Measurements from ENCODE around the gene EIF3C. TPM values are rescaled to one million over a fixed set of nuclear protein-coding genes. Genes with fewer than 3 reads are reported as not detected.
"Not testable (repeated sequence)": the region's sequence is repeated elsewhere in the genome, so short reads cannot be mapped to it uniquely, and the experiment has no call there.

Gene EIF3C, protein sequence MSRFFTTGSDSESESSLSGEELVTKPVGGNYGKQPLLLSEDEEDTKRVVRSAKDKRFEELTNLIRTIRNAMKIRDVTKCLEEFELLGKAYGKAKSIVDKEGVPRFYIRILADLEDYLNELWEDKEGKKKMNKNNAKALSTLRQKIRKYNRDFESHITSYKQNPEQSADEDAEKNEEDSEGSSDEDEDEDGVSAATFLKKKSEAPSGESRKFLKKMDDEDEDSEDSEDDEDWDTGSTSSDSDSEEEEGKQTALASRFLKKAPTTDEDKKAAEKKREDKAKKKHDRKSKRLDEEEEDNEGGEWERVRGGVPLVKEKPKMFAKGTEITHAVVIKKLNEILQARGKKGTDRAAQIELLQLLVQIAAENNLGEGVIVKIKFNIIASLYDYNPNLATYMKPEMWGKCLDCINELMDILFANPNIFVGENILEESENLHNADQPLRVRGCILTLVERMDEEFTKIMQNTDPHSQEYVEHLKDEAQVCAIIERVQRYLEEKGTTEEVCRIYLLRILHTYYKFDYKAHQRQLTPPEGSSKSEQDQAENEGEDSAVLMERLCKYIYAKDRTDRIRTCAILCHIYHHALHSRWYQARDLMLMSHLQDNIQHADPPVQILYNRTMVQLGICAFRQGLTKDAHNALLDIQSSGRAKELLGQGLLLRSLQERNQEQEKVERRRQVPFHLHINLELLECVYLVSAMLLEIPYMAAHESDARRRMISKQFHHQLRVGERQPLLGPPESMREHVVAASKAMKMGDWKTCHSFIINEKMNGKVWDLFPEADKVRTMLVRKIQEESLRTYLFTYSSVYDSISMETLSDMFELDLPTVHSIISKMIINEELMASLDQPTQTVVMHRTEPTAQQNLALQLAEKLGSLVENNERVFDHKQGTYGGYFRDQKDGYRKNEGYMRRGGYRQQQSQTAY
- total RNA-seq: 901 and 985 TPM in 2 replicates
- long read RNA-seq, transcript EIF3C-202 (21 exons, 3,137 nt): minor isoform, 11 of 2,053 reads
- long read RNA-seq, transcript EIF3C-211 (20 exons, 2,986 nt): minor isoform, 55 of 2,053 reads
- long read RNA-seq, transcript EIF3C-207 (13 exons, 3,957 nt): minor isoform, 35 of 2,053 reads
- long read RNA-seq, transcript EIF3C-201 (21 exons, 3,145 nt): major isoform, 1,689 of 2,053 reads
- long read RNA-seq, partial matches to known transcripts: 168 of 2,053 reads
- long read RNA-seq, other reads (novel, unspliced or antisense): 85 of 2,053 reads

DNA sequence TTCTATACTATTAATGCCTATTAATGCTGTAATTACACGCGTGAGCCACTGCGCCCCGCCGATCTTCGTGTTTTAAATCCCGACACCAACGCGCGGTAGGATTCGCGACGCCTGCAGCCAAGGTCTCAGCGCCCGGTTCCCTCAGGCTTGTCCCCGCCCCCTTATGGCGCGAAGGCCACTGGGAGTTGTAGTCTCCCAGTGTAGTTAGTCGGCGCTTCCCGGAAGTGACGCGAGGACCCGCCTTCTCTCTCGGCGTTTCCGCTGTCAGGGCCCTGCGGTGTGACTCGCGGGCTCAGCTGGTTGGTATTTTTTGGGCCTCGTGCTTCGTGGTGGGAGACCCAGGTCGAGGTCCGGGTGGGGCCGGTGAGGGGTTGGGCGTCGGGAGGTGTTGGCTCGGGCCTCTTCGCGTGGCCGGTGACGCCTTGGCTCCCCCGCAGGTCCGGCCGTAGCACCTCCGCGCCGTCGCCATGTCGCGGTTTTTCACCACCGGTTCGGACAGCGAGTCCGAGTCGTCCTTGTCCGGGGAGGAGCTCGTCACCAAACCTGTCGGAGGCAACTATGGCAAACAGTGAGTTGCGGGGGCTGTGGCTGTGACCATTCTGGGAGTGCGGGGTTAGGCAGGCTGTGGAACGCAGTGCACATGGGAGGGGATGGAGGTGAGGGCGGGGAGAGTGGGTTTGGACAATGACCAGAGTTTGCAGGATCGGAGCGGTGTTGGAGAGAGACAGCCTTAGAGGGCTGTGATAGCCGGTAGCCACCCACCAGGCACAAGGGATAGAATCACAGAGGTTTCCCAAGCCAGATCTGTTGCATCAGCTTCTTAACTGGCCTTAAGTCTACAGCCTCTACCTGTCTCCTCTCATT is at the start of gene EIF3C:
Gene EIF3C (plus strand): TSS at position 245 of the 864 bp plus-strand sequence. CDS start 223 bp downstream, at position 468.
- H3K4me3 Mint-ChIP-seq: peak within 1 kb of the TSS; percentile 79
- not testable (repeated sequence) for H3K9me3 Mint-ChIP-seq; H3K4me1 Mint-ChIP-seq; DNase-seq (ENCODE audit: low read depth, low spot score); H3K36me3 Mint-ChIP-seq (ENCODE audit: low read depth); H3K27ac Mint-ChIP-seq (ENCODE audit: unreplicated experiment); H3K27me3 Mint-ChIP-seq (ENCODE audit: low read depth)

DNA sequence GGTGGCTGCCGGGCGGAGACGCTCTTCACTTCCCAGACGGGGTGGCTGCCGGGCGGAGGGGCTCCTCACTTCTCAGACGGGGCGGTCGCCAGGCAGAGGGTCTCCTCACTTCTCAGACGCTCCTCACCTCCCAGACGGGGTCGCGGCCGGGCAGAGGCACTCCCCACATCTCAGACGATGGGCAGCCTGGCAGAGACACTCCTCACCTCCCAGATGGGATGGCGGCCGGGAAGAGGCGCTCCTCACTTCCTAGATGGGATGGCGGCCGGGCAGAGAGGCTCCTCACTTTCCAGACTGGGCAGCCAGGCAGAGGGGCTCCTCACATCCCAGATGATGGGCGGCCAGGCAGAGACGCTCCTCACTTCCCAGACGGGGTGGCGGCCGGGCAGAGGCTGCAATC is 45.0 kb upstream of the EIF3C start:
- H3K27ac Mint-ChIP-seq (ENCODE audit: unreplicated experiment); DNase-seq (ENCODE audit: low read depth, low spot score); H3K36me3 Mint-ChIP-seq (ENCODE audit: low read depth); H3K4me3 Mint-ChIP-seq; H3K4me1 Mint-ChIP-seq; H3K9me3 Mint-ChIP-seq; H3K27me3 Mint-ChIP-seq (ENCODE audit: low read depth): not testable (repeated sequence)

DNA sequence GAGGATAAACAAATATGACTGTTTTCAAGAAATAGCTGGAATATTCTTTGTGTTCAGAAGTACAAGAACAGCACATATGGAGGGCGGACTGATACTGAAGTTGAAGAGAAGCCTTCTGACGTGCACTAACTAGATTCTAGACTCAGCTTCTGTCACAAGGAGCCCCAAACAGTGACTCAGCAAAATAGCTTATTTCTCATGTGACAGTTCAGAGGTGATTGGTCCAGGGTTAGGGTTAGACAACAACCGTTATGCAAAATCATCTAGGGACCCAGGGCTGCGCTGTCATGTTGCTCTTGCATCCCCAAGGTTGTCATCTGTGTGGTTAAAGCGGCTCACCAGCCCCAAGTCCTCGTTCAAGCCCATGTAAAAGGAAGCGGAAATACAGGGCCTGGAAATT is 43.8 kb upstream of the EIF3C start:
- not testable (repeated sequence) for DNase-seq (ENCODE audit: low read depth, low spot score); H3K36me3 Mint-ChIP-seq (ENCODE audit: low read depth); H3K4me1 Mint-ChIP-seq; H3K4me3 Mint-ChIP-seq; H3K27me3 Mint-ChIP-seq (ENCODE audit: low read depth); H3K9me3 Mint-ChIP-seq; H3K27ac Mint-ChIP-seq (ENCODE audit: unreplicated experiment)

DNA sequence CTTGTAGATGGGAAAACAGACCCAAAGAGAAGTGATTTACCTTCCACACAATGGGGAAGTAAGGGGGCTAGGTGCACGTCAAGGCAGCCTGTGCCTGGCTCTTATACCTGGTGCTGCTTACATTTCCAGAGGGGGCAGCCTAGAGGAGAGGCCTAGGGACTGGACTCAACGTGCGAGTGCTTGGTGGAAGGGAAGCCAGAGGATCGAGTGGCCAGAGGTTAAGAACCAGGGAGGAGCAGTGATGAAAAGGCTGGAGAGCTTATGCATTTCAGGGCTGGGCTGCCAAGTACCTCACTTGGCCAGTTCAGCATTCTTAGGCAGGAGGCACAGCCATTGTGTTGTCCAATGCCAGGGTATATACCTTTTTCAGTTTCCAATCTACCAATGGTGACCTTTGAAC is 43.1 kb upstream of the EIF3C start:
- H3K36me3 Mint-ChIP-seq (ENCODE audit: low read depth); H3K4me3 Mint-ChIP-seq; H3K27me3 Mint-ChIP-seq (ENCODE audit: low read depth); DNase-seq (ENCODE audit: low read depth, low spot score); H3K9me3 Mint-ChIP-seq; H3K27ac Mint-ChIP-seq (ENCODE audit: unreplicated experiment); H3K4me1 Mint-ChIP-seq: not testable (repeated sequence)

DNA sequence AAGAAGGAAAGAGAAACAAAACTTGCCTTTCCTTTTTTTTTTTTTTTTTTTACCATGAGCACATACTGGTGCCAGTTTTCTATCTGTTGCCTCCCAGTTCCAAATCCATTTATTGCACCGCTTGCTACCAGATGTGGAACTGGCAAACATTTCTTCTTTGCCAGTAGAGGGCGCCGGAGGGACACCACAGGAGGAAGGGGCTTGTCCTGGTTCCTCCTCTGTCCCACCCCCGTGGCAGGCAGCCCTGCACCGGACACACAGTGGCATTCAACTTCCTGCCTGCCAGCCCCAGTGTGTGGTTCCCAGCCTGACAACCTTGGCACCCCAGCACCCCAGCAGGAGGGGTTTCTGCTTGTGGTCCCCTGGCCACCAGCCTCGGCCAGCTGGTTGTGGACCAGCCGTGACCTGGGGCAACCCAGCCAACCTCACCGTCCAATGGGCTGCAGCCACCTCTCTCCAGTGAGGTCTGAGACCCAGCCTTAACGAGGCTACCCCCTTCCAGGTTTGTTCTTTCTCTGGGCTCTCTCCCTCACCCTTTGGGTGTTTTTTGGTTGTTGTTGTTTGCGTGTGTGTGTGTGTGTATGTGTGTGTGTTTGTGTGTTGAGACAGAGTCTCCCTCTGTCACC is 22.8 kb upstream of the EIF3C start:
- not testable (repeated sequence) for H3K4me3 Mint-ChIP-seq; H3K27me3 Mint-ChIP-seq (ENCODE audit: low read depth); DNase-seq (ENCODE audit: low read depth, low spot score); H3K27ac Mint-ChIP-seq (ENCODE audit: unreplicated experiment); H3K36me3 Mint-ChIP-seq (ENCODE audit: low read depth); H3K4me1 Mint-ChIP-seq; H3K9me3 Mint-ChIP-seq

DNA sequence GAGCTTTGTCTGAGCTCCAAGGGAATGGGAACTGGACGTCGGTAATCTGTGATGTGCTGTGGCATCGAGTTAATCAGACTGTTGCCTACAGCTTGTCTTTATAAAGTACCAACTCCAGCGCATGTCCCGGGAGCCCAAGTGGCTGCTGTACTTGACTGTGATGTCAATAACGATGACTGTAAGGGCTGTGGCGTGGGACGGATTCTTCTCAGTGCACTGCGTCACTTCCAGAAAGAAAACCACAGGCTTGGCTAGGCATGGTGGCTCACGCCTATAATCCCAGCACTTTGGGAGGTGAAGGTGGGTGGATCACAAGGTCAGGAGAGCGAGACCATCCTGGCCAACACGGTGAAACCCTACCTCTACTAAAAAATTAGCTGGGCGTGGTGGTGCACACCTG is 21.8 kb upstream of the EIF3C start:
- not testable (repeated sequence) for H3K9me3 Mint-ChIP-seq; H3K4me1 Mint-ChIP-seq; H3K27me3 Mint-ChIP-seq (ENCODE audit: low read depth); H3K36me3 Mint-ChIP-seq (ENCODE audit: low read depth); H3K4me3 Mint-ChIP-seq; H3K27ac Mint-ChIP-seq (ENCODE audit: unreplicated experiment); DNase-seq (ENCODE audit: low read depth, low spot score)

DNA sequence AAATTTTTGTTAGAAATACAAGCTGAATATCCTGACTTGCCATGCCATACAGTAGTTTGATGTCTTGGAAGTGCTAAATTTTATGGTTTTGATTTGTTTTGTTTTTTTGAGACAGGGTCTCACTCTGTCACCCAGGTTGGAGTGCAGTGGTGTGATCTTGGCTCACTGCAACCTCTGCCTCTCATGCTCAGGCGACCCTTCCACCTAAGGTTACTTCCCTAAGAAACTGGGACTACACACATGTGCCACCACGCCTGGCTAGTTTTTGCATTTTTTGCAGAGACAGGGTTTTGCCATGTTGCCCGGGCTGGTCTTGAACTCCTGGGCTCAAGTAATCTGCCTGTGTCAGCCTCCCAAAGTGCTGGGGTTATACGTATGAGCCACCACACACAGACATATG is 19.5 kb upstream of the EIF3C start:
- not testable (repeated sequence) for H3K4me3 Mint-ChIP-seq

DNA sequence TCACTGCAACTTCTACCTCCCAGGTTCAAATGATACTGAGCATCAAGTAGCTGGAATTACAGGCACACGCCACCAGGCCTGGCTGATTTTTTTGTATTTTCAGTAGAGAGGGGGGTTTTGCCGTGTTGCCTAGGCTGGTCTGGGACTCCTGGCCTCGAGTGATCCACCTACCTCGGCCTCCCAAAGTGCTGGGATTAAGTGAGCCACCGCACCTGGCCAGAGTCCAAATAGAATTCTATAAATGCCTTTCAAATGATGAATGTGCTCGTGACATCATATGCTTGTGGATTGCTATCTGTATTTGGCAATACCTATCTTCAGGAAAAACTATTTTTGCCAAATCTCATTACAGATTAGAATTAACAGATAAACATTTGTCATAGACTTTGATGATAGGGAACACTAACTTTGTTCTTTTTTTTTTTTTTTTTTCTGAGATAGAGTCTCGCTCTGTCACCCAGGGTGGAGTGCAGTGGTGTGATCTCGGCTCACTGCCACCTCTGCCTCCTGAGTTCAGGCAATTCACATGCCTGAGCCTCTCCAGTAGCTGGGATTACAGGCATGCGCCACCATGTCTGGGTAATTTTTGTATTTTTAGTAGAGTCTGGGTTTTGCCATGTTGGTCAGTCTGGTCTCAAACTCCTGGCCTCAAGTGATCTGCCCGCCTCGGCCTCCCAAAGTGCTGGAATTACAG is 17.9 kb upstream of the EIF3C start:
- not testable (repeated sequence) for DNase-seq (ENCODE audit: low read depth, low spot score); H3K9me3 Mint-ChIP-seq

More for the DNA sequence above, 19.5 kb upstream of the EIF3C start:
- H3K36me3 Mint-ChIP-seq (ENCODE audit: low read depth); H3K4me1 Mint-ChIP-seq; H3K9me3 Mint-ChIP-seq; H3K27me3 Mint-ChIP-seq (ENCODE audit: low read depth); DNase-seq (ENCODE audit: low read depth, low spot score); H3K27ac Mint-ChIP-seq (ENCODE audit: unreplicated experiment): not testable (repeated sequence)

DNA sequence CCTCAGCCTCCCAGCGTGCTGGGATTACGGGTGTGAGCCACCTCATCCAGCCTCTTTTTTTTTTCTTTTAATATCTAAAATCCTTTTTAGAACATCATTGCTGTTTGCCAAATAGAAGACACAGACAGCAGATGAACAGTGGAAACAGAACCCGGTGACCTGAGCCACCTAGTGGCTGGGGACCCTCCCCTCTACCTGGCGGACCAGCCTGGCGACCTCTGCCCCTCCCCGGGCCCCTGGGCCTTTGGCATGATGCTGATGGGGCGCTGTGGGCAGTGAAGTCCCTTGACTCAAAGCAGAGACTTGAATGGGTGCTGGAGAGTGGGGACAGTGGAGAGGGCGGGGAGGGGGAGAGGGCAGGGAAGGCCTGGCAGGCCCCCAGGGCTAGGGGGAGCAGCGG is 11.5 kb upstream of the EIF3C start:
- not testable (repeated sequence) for H3K36me3 Mint-ChIP-seq (ENCODE audit: low read depth); H3K4me3 Mint-ChIP-seq; H3K4me1 Mint-ChIP-seq; H3K27ac Mint-ChIP-seq (ENCODE audit: unreplicated experiment); H3K9me3 Mint-ChIP-seq; H3K27me3 Mint-ChIP-seq (ENCODE audit: low read depth); DNase-seq (ENCODE audit: low read depth, low spot score)

More for the DNA sequence above, 17.9 kb upstream of the EIF3C start:
- H3K27me3 Mint-ChIP-seq (ENCODE audit: low read depth); H3K4me3 Mint-ChIP-seq; H3K27ac Mint-ChIP-seq (ENCODE audit: unreplicated experiment); H3K36me3 Mint-ChIP-seq (ENCODE audit: low read depth); H3K4me1 Mint-ChIP-seq: not testable (repeated sequence)

DNA sequence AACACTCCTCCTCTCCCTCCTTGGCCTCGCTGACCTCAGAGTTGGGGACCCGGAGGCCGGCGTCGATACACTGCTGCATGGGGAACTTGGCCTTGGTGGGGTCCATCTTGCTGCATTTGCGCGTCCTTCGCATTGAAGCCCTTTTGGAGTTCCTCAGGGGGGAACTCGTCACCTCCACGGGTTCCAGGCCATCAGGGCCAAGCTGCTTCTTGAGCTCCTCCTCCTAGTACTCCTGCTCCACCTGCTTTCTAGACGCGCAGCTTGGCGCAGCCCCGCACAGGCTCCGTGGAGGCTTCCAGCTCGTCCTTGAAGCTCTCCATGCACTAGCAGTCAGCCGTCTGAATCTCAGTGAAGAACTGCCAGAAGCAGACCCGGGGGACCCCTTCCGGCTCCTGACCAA is 10.9 kb upstream of the EIF3C start:
- H3K36me3 Mint-ChIP-seq (ENCODE audit: low read depth); H3K4me3 Mint-ChIP-seq; H3K27ac Mint-ChIP-seq (ENCODE audit: unreplicated experiment); DNase-seq (ENCODE audit: low read depth, low spot score); H3K9me3 Mint-ChIP-seq; H3K4me1 Mint-ChIP-seq; H3K27me3 Mint-ChIP-seq (ENCODE audit: low read depth): not testable (repeated sequence)

DNA sequence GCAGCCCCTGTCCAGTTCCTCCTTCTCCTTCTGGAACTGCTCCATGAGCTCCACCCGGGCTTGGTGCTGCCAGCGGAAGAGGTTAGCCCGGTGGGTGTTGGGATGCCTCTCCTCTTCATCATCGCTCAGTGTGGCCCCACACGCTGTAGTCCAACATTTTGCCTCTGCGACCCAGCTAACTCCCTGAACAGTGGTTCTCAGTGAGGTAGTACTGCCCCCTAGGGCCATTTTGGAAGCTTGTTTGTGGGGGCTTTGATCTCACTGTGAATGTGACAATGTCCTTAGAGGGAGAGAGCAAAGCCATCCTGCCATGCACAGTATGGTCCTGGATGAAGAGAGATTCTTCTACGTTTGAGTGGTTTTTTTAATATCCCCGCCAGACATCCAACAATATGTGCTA is 9.9 kb upstream of the EIF3C start:
- DNase-seq (ENCODE audit: low read depth, low spot score); H3K9me3 Mint-ChIP-seq; H3K4me1 Mint-ChIP-seq; H3K4me3 Mint-ChIP-seq; H3K27ac Mint-ChIP-seq (ENCODE audit: unreplicated experiment); H3K27me3 Mint-ChIP-seq (ENCODE audit: low read depth); H3K36me3 Mint-ChIP-seq (ENCODE audit: low read depth): not testable (repeated sequence)

DNA sequence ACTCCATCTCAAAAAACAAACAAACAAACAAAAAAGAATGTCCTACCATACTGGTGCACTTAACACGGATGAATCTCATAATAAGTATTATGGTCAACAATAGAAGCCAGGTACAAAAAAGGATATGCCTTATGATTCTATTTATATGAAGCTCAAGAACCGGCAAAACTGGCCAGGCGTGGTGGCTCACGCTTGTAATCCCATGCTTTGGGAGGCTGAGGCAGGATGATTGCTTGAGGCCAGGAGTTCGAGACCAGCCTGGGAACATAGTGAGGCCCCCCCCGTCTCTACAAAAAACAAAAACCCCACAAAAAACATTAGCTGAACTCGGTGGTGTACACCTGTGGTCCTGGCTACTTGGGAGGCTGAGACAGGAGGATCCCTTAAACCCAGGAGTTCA is 7.0 kb upstream of the EIF3C start:
- not testable (repeated sequence) for H3K4me3 Mint-ChIP-seq; DNase-seq (ENCODE audit: low read depth, low spot score); H3K9me3 Mint-ChIP-seq; H3K4me1 Mint-ChIP-seq; H3K27ac Mint-ChIP-seq (ENCODE audit: unreplicated experiment); H3K27me3 Mint-ChIP-seq (ENCODE audit: low read depth); H3K36me3 Mint-ChIP-seq (ENCODE audit: low read depth)

Measured in neural crest cell (in vitro differentiated cells).